ENCODE measurements around the gene RGS12.

The RGS12 gene

DNA sequence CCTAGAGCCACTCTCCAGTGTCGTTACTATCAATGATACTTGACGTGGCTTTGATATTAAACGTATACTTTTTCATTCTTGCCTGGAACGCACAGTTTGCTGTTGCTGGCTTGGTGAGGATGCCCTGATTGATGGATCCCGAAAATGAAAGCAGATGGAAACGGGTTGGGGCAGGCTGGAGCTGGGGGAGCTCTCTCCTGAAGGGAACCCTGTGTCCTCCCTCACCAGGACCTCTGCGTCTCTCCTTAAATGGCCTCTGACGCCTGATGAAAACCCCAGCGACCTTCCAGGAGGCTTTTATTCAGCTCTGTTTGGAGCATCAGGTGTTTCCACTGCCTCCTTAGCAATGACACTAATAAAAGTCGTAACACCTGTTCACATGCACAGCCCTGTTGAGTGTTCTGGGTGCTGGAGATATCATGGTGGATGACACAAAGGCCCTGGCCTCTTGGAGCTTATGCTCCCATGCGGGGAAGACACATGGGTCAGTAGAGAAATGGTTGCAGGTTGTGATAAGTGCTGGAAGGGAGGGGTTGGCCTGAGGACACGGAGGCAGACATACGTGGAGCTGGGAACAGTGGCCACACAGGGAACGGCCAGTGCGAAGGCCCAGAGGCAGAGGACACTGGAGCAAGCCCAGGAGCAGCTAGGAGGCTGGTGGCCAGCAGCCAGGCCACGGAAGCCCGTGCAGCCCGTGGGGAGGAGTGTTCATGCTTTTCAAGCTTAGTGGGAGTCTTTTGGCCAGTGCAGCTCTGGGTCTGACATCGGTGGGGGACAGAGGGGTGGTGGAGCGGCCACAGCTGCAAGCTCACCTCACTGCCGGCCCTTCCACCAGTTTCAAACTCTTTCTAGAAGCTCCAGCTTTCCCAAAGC is 36.4 kb upstream of the RGS12 start:
- TF ChIP-seq, protein P1, sequence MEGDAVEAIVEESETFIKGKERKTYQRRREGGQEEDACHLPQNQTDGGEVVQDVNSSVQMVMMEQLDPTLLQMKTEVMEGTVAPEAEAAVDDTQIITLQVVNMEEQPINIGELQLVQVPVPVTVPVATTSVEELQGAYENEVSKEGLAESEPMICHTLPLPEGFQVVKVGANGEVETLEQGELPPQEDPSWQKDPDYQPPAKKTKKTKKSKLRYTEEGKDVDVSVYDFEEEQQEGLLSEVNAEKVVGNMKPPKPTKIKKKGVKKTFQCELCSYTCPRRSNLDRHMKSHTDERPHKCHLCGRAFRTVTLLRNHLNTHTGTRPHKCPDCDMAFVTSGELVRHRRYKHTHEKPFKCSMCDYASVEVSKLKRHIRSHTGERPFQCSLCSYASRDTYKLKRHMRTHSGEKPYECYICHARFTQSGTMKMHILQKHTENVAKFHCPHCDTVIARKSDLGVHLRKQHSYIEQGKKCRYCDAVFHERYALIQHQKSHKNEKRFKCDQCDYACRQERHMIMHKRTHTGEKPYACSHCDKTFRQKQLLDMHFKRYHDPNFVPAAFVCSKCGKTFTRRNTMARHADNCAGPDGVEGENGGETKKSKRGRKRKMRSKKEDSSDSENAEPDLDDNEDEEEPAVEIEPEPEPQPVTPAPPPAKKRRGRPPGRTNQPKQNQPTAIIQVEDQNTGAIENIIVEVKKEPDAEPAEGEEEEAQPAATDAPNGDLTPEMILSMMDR (IDR thresholded peaks at IDR 0.05): no peak

GRCh38 chr4:3257103-3257555 is 35.7 kb upstream of the RGS12 start:
- TF ChIP-seq, protein P1 (IDR thresholded peaks at IDR 0.05): no peak

GRCh38 chr4:3257556-3258482 is 35.0 kb upstream of the RGS12 start:
- TF ChIP-seq, protein P1 (IDR thresholded peaks at IDR 0.05): no peak

- TF ChIP-seq, protein P1 (IDR thresholded peaks at IDR 0.05): no peak
Observed at GRCh38 chr4:3261411-3262207, 31.2 kb upstream of the RGS12 start.

- TF ChIP-seq, protein P1 (IDR thresholded peaks at IDR 0.05): no peak
Observed at GRCh38 chr4:3262208-3263052, 30.4 kb upstream of the RGS12 start.

DNA sequence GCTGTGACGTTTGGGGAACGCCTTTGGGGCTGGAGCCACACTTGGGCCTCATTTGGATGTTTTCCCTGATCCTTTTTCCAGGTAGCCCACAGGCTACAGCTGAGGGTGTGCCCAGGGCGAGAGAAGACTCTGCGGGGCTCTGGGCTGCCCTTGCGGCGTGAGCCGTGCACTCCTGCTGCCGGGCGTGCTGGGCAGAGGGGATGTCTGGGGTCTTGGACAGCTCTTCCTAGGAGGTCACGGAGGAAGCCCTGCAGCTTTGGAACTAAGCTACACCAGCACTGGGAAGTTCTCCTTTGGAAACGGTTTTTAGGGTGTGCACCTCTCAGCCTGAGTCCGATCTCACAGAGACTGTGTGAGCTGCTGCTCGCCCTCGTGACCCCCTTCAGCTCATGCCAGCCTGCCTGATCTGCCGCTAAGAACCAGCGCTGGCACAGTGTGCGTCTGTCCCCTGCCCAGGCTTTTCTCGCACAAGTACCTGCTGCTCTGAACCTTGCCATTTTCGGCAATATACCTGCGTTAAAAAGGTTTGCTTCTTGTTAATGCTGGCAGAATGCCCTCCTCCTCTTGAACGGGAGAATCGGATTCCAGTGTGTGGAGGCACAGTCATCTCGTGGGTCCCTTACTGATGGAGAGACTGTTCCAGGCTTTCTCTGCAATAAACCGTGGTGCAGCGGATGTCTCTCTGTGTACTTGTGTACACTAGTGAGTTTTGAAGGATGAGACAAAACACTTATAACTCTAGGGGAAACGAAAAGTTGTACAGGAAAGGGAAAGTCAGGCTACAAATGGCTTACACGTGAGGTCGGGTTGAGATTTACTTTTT is 29.6 kb upstream of the RGS12 start:
- TF ChIP-seq, protein P1 (IDR thresholded peaks at IDR 0.05): no peak

Data from LNCAP (cell line).